Effector memory CD8-positive, alpha-beta T cell (primary cell): ENCODE data around the gene HERPUD2.
A peak's percentile ranks its signal among the peaks of the same experiment; 100 is the strongest.

Source experiments
- ATAC-seq: fragments of 150-1000 bp; cut with Tn5 transposase; replicated peaks from 2 replicates; pipeline ENCODE4 v1.10.0; 2021; ENCODE audit warnings: mild to moderate bottlenecking, moderate library complexity
- DNase-seq, 3 experiments: peaks; one replicate each; pipeline ENCODE4 v3.0.0; 2021
- H3K27ac Mint-ChIP-seq, 2 donors: one replicate each; pipeline ENCODE4 v1.8.0; 2022; ENCODE audit warnings: mild to moderate bottlenecking in 2 of 2, mixed read lengths in 2 of 2, moderate library complexity in 2 of 2
- H3K27me3 Mint-ChIP-seq, 2 donors: one replicate each; pipeline ENCODE4 v1.8.0; 2022; ENCODE audit warnings: mixed read lengths in 2 of 2
- H3K36me3 Mint-ChIP-seq: one replicate; pipeline ENCODE4 v1.8.0; 2022; ENCODE audit warnings: mild to moderate bottlenecking, moderate library complexity, mixed read lengths; ENCODE audit not compliant: insufficient read depth
- H3K4me1 Mint-ChIP-seq, 2 donors: one replicate each; pipeline ENCODE4 v1.8.0; 2022; ENCODE audit warnings: low read depth in 2 of 2, mixed read lengths in 2 of 2
- H3K4me3 Mint-ChIP-seq, 2 donors: one replicate each; pipeline ENCODE4 v1.8.0; 2022; ENCODE audit warnings: mild to moderate bottlenecking in 2 of 2, mixed read lengths in 2 of 2, moderate library complexity in 2 of 2
- H3K9me3 Mint-ChIP-seq, 2 donors: one replicate each; pipeline ENCODE4 v1.8.0; 2022; ENCODE audit warnings: mixed read lengths in 2 of 2

The HERPUD2 gene

GRCh38 chr7:35650751-35651150 is 44.2 kb downstream of the HERPUD2 start:
- no peaks in the 10 kb centered on the region for H3K27me3 Mint-ChIP-seq
- DNase-seq = no peak
- peaks cover 0 to 6% of the 10 kb centered on the region in 2 donors for H3K9me3 Mint-ChIP-seq
- ATAC-seq = no peak
- peak overlapping the region; percentile 66 to 93 for H3K27ac Mint-ChIP-seq
- peaks cover 68 to 85% of the 10 kb centered on the region in 2 donors for H3K4me1 Mint-ChIP-seq
- peaks cover 44% of the 10 kb centered on the region for H3K36me3 Mint-ChIP-seq
- H3K4me3 Mint-ChIP-seq = peak overlapping the region; percentile 17 to 85

- DNase-seq (no peak), ATAC-seq (no peak)
- no peaks in the 10 kb centered on the region for H3K27me3 Mint-ChIP-seq
- no peaks in the 10 kb centered on the region for H3K9me3 Mint-ChIP-seq
- H3K4me1 Mint-ChIP-seq = peaks cover 59 to 78% of the 10 kb centered on the region in 2 donors
- H3K4me3 Mint-ChIP-seq = no peak overlapping the region
- H3K27ac Mint-ChIP-seq = peak overlapping the region; percentile 10 to 28
- peaks cover 36% of the 10 kb centered on the region for H3K36me3 Mint-ChIP-seq
Measured at GRCh38 chr7:35649711-35650110, 45.2 kb downstream of the HERPUD2 start.

GRCh38 chr7:35648367-35648766 is 46.6 kb downstream of the HERPUD2 start:
- no peaks in the 10 kb centered on the region for H3K27me3 Mint-ChIP-seq
- DNase-seq = no peak
- peak overlapping the region in 1 of 2 donors; percentile 0 for H3K4me3 Mint-ChIP-seq
- peaks cover 54 to 75% of the 10 kb centered on the region in 2 donors for H3K4me1 Mint-ChIP-seq
- peak overlapping the region; percentile 10 to 78 for H3K27ac Mint-ChIP-seq
- ATAC-seq = no peak
- H3K36me3 Mint-ChIP-seq = peaks cover 38% of the 10 kb centered on the region
- H3K9me3 Mint-ChIP-seq = no peaks in the 10 kb centered on the region

- Mint-ChIP-seq H3K4me1 (peaks cover 55 to 75% of the 10 kb centered on the region in 2 donors), H3K9me3 (no peaks in the 10 kb centered on the region), H3K27ac (peak overlapping the region; percentile 39 to 77), H3K27me3 (no peaks in the 10 kb centered on the region), H3K36me3 (peaks cover 35% of the 10 kb centered on the region), H3K4me3 (peak overlapping the region; percentile 11 to 55)
- DNase-seq (no peak), ATAC-seq (peak; percentile 11)
Measured at GRCh38 chr7:35647171-35647574, 47.8 kb downstream of the HERPUD2 start.

- Mint-ChIP-seq H3K9me3 (no peaks in the 10 kb centered on the region), H3K4me1 (peaks cover 58 to 77% of the 10 kb centered on the region in 2 donors), H3K27ac (peak overlapping the region; percentile 39 to 77), H3K36me3 (peaks cover 34% of the 10 kb centered on the region), H3K4me3 (peak overlapping the region; percentile 30 to 55), H3K27me3 (no peaks in the 10 kb centered on the region)
- no peak for DNase-seq
- ATAC-seq = peak; percentile 38
Measured at GRCh38 chr7:35646289-35647023, 48.5 kb downstream of the HERPUD2 start.

GRCh38 chr7:35645691-35646090 is 49.2 kb downstream of the HERPUD2 start:
- H3K27ac Mint-ChIP-seq = peak overlapping the region in 1 of 2 donors; percentile 77
- H3K4me1 Mint-ChIP-seq = peaks cover 55 to 75% of the 10 kb centered on the region in 2 donors
- H3K4me3 Mint-ChIP-seq = peak overlapping the region in 1 of 2 donors; percentile 30
- no peaks in the 10 kb centered on the region for H3K9me3 Mint-ChIP-seq
- DNase-seq = no peak
- ATAC-seq = peak; percentile 40
- no peaks in the 10 kb centered on the region for H3K27me3 Mint-ChIP-seq
- H3K36me3 Mint-ChIP-seq = peaks cover 31% of the 10 kb centered on the region

- H3K27me3 Mint-ChIP-seq = no peaks in the 10 kb centered on the region
- peak overlapping the region; percentile 18 to 71 for H3K27ac Mint-ChIP-seq
- no peak for DNase-seq
- ATAC-seq = no peak
- H3K4me3 Mint-ChIP-seq = no peak overlapping the region
- peaks cover 0 to 3% of the 10 kb centered on the region in 2 donors for H3K4me1 Mint-ChIP-seq
- H3K9me3 Mint-ChIP-seq = no peaks in the 10 kb centered on the region
- H3K36me3 Mint-ChIP-seq = peaks cover 73% of the 10 kb centered on the region
Measured at GRCh38 chr7:35630024-35630972, 64.6 kb downstream of the HERPUD2 start.

- Mint-ChIP-seq H3K27me3 (no peaks in the 10 kb centered on the region), H3K9me3 (no peaks in the 10 kb centered on the region), H3K4me3 (no peak overlapping the region), H3K36me3 (peaks cover 24% of the 10 kb centered on the region), H3K27ac (peak overlapping the region in 1 of 2 donors; percentile 3), H3K4me1 (peaks cover 4% of the 10 kb centered on the region in 2 donors)
- DNase-seq (peak; percentile 13 to 45 (median 32)), ATAC-seq (peak; percentile 84)
Measured at GRCh38 chr7:35624299-35625186, 70.4 kb downstream of the HERPUD2 start.

- no peak for DNase-seq
- H3K36me3 Mint-ChIP-seq = peaks cover 15% of the 10 kb centered on the region
- no peak overlapping the region for H3K4me3 Mint-ChIP-seq
- no peaks in the 10 kb centered on the region for H3K9me3 Mint-ChIP-seq
- no peak for ATAC-seq
- no peak overlapping the region for H3K27ac Mint-ChIP-seq
- no peaks in the 10 kb centered on the region for H3K27me3 Mint-ChIP-seq
- peaks cover 4% of the 10 kb centered on the region in 2 donors for H3K4me1 Mint-ChIP-seq
Measured at GRCh38 chr7:35623381-35623780, 71.6 kb downstream of the HERPUD2 start.

- H3K4me3 Mint-ChIP-seq = no peak overlapping the region
- no peak for ATAC-seq
- H3K27me3 Mint-ChIP-seq = no peaks in the 10 kb centered on the region
- DNase-seq = no peak
- no peaks in the 10 kb centered on the region for H3K9me3 Mint-ChIP-seq
- H3K36me3 Mint-ChIP-seq = peaks cover 3% of the 10 kb centered on the region
- H3K27ac Mint-ChIP-seq = no peak overlapping the region
- H3K4me1 Mint-ChIP-seq = peaks cover 4% of the 10 kb centered on the region in 2 donors
Measured at GRCh38 chr7:35619863-35620262, 75.1 kb downstream of the HERPUD2 start.

- Mint-ChIP-seq H3K4me3 (no peak overlapping the region), H3K4me1 (no peaks in the 10 kb centered on the region), H3K36me3 (peaks cover 6% of the 10 kb centered on the region), H3K9me3 (no peaks in the 10 kb centered on the region), H3K27me3 (no peaks in the 10 kb centered on the region), H3K27ac (no peak overlapping the region)
- DNase-seq (no peak), ATAC-seq (no peak)
Measured at GRCh38 chr7:35617041-35617440, 77.9 kb downstream of the HERPUD2 start.

- Mint-ChIP-seq H3K4me3 (no peak overlapping the region), H3K27me3 (no peaks in the 10 kb centered on the region), H3K4me1 (no peaks in the 10 kb centered on the region), H3K27ac (no peak overlapping the region), H3K9me3 (peaks cover 0 to 3% of the 10 kb centered on the region in 2 donors), H3K36me3 (peaks cover 3% of the 10 kb centered on the region)
- DNase-seq (no peak), ATAC-seq (no peak)
Measured at GRCh38 chr7:35613150-35613549, 81.8 kb downstream of the HERPUD2 start.

GRCh38 chr7:35605760-35606159 is 89.2 kb downstream of the HERPUD2 start:
- ATAC-seq (no peak), DNase-seq (no peak)
- Mint-ChIP-seq H3K27ac (no peak overlapping the region), H3K4me1 (no peaks in the 10 kb centered on the region), H3K4me3 (no peak overlapping the region), H3K27me3 (no peaks in the 10 kb centered on the region), H3K36me3 (peaks cover 2% of the 10 kb centered on the region), H3K9me3 (no peaks in the 10 kb centered on the region)
